AG08396 (cell line): ENCODE results near the gene CAMK2N1.
"Not testable (repeated sequence)": the region's sequence is repeated elsewhere in the genome, so short reads cannot be mapped to it uniquely, and the experiment has no call there.

Experiments
- DNase-seq: peaks from one replicate; pipeline ENCODE4 v3.0.0; 2012; ENCODE audit warnings: low spot score, mixed read lengths

CAMK2N1 gene

DNA sequence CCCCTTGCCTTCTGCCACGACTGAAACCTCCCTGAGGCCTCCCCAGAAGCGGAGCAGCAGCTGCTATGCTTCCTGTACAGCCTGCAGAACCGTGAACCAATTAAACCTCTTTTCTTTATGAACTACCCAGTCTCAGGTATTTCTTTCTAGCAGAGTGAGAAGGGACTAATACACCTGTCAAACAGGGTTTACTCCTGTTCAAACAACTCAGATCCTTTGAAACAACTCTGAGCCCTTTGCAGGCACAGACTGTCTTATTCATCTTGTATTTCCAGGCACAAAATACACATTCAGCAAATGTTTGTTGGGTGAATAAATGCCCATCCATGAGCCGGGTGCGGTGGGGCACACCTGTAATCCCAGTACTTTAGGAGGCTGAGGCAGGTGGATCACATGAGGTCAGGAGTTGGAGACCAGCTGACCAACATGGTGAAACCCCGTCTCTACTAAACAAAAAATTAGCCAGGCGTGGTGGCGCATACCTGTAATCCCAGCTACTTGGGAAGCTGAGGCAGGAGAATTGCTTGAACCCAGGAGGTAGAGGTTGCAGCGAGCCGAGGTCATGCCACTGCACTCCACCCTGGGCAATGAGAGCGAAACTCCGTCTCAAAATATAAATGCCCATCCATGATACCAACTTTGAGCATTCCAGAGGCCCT, 10.8 kb upstream of the CAMK2N1 start:
- DNase-seq = not testable (repeated sequence)

DNA sequence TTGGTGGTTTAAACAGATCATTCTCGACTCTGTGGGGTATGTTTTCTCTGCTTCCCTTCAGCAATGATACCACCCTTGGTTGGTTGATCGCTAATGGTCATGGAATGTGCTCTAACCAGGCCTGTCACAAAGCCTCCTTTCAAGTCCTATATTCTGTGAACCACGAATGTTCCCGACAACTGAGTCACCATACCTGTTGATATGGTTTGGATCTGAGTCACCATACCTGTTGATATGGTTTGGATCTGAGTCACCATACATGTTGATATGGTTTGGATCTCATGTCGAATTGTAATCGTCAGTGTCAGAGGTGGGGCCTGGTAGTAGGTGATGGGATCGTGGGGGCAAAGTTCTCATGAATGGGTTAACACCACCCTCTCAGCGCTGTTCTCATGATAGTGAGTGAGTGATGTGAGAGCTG, 10.2 kb upstream of the CAMK2N1 start:
- peak; percentile 62 for DNase-seq

- no peak for DNase-seq
These were observed 9.7 kb upstream of the CAMK2N1 start for GRCh38 chr1:20495661-20496060.

GRCh38 chr1:20494609-20495311, 8.8 kb upstream of the CAMK2N1 start:
- peak; percentile 78 for DNase-seq

GRCh38 chr1:20493839-20494608, 8.0 kb upstream of the CAMK2N1 start:
- peak; percentile 83 for DNase-seq

- DNase-seq = no peak
These were observed 7.3 kb upstream of the CAMK2N1 start for GRCh38 chr1:20493309-20493708.

- no peak for DNase-seq
These were observed 6.7 kb upstream of the CAMK2N1 start for GRCh38 chr1:20492751-20493150.

GRCh38 chr1:20491866-20492265, 5.9 kb upstream of the CAMK2N1 start:
- no peak for DNase-seq

GRCh38 chr1:20491178-20491577, 5.2 kb upstream of the CAMK2N1 start:
- no peak for DNase-seq

DNA sequence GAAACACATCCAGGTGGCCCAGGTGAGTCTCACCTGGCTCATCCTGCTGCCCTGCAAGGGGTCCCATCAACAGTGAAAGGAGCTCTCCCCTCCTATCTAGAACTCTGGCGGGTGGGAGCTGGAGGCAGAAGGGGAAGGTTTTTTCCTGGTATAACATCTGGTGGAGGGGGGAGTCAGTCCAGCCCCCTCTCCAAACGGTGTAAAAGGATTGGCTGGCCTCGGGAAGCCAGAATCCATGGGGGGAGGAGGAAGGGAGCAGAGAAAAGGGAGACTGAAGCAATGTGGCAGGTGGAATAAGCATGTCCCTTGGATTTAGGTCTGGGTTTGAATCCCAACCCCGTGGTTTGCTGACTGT, 1.2 kb upstream of the CAMK2N1 start:
- no peak for DNase-seq

- peak; percentile 79 for DNase-seq
These were observed 636 bp upstream of the CAMK2N1 start for GRCh38 chr1:20486457-20487235.

GRCh38 chr1:20484519-20485462, 1.2 kb downstream of the CAMK2N1 start:
- no peak for DNase-seq

DNA sequence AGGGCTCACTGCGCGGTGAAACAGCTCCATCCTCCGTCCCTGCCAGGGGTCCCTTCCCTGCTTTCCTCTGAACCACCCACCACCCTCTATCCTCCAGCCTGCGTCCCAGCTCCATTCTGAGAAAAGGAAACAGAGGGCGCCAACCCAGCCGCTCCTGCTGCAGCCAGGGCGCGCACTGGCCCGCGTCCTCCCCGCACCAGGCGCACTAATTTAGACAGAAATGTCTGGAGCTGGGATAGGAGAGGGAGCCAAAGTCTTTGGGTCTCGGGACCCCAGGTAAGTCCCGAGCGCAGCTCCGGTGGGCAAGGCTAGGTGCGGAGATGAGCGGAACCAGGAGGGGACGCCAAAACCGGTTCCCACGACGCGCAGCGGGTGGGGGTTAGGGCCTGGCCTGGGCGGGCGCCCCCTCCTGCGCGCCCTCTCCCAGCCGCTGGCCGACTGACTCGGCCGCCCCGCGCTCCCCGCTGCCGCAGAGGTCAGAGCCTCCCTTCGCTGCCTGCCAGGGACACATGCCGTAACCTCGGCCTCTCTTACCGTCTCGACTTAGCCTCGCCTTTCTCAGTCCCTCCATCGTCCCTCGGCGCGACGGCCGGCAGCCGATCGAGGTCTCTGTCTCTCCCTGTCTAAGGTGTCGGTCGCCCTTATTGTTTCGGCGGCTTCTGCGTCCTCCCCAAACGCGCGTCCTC, 2.0 kb downstream of the CAMK2N1 start:
- DNase-seq = no peak

GRCh38 chr1:20483098-20483832, 2.7 kb downstream of the CAMK2N1 start:
- DNase-seq = no peak

- no peak for DNase-seq
These were observed 4.1 kb downstream of the CAMK2N1 start for GRCh38 chr1:20481643-20482498.

- no peak for DNase-seq
These were observed 4.9 kb downstream of the CAMK2N1 start for GRCh38 chr1:20480951-20481617.

GRCh38 chr1:20480243-20480944, 5.6 kb downstream of the CAMK2N1 start:
- no peak for DNase-seq

GRCh38 chr1:20479840-20480239, 6.2 kb downstream of the CAMK2N1 start:
- DNase-seq = no peak
